HG03159 (cell line): ENCODE results near the gene ZNF674.

Source experiments
- ATAC-seq: cut with Tn5 transposase; IDR thresholded peaks from one replicate; pipeline ENCODE4 v1.9.1; 2021; ENCODE audit warnings: mild to moderate bottlenecking, moderate library complexity; ENCODE audit not compliant: unreplicated experiment

ZNF674 gene

GRCh38 chrX:46545111-46546005 is at the start of gene ZNF674:
Gene ZNF674 (minus strand): TSS chrX:46545421. CDS start chrX:46542087, 3,334 bp downstream.
- peak; percentile 83 for ATAC-seq

GRCh38 chrX:46589977-46590723 is 44.9 kb upstream of the ZNF674 start:
- no peak for ATAC-seq

DNA sequence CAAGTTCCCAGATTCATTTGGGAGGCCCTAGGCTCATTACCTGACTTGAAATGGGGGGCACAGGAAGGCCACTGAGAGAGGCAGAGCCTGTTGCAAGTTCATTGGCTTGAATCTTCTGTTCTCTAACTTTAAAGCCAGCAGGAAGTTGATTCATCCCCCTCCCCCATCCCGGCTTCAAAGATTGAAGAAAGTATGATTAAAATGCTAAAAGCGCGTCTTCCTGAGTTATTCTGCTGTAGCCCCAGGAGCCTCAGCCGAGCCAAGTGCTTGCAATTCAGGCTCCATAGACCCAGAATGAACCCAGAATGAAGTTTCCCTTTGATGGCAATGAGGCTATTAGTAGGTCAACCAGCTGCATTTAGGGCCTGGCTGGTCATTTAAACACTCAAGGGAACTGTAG is 43.0 kb upstream of the ZNF674 start:
- ATAC-seq, result no peak

DNA sequence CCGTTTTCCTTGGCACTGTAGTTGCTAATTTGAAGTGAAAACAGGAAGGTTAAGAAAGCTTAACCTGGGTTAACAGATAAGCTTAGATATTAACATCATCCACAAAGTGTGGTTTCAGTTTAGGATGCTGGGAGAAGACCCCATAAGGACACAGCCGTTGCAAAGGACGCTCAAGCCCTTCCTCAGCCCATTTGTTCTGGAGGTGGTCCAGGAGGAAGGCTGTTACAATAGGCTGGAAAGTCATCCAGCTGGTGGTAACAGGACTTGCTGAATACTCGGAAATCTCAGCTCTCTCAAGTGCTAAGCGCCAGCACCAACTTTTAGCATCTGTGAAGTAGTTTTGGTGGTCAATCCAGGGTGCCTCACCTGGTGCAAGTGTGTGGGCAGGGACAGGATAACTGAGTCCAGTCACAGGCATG is 42.5 kb upstream of the ZNF674 start:
- ATAC-seq, result no peak

GRCh38 chrX:46587158-46587557 is 41.9 kb upstream of the ZNF674 start:
- ATAC-seq, result peak; percentile 69

- ATAC-seq, result no peak
Observed at GRCh38 chrX:46584736-46585135, 39.5 kb upstream of the ZNF674 start.

- ATAC-seq, result no peak
Observed at GRCh38 chrX:46582966-46583365, 37.7 kb upstream of the ZNF674 start.

- no peak for ATAC-seq
Observed at GRCh38 chrX:46582325-46582724, 37.1 kb upstream of the ZNF674 start.

DNA sequence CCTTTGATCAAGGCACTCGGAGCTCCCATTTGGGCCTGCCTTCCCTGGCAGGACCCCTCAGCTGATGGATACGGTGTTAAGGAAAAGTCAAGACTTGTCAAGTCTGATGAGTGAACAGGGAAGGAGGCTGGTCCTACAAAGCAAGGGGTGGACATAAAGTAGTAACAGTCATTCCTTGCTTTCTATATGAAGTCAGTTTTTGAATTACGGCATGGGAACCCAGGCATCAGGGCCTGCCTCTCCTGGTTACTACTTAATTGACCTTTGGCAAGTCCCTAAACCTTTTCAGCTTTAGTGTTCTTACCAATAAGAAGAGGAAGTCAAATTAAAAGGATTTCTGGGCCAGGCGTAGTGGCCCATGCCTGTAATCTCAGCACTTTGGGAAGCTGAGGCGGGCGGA is 35.4 kb upstream of the ZNF674 start:
- ATAC-seq, result no peak

- no peak for ATAC-seq
Observed at GRCh38 chrX:46579250-46579649, 34.0 kb upstream of the ZNF674 start.

DNA sequence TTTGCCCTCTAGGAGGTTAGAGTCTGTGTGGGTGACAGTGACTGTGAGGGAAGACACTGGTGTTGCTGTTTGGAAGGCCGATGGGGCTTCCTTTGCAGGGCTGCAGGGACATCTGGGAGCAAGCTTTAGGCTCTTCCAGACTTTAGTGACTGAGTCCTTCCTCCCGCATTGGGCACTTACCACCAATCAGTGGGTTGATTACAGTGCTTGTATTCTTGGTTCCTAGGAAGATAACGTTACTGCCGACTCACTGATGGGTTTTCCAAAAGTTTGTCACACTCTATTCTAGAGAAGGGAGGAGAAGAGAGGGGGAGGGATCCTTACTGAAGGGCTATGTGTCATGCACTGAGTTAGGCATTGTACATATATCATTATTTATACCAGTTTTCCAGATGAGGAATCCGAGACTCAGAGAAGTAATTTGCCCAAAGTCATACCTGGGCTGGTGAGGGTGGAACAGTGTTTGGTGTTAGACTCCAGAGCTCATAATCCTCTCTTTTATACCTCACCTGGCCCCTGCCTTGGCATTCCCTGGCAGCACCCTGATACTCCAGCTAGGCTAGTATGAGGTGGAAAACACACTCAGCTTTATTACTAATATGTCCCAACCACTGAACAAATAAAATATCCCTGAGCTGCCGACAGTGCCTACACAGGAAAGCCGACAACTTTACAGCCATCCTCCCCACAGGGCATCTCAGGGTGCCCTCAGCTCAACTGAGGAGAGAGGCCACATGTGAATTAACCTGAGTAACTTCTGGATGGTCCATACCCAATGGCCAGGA is 32.2 kb upstream of the ZNF674 start:
- ATAC-seq, result no peak

GRCh38 chrX:46576458-46576857 is 31.2 kb upstream of the ZNF674 start:
- no peak for ATAC-seq

- ATAC-seq, result no peak
Observed at GRCh38 chrX:46575991-46576392, 30.8 kb upstream of the ZNF674 start.

- no peak for ATAC-seq
Observed at GRCh38 chrX:46575586-46575985, 30.4 kb upstream of the ZNF674 start.

- no peak for ATAC-seq
Observed at GRCh38 chrX:46574774-46575381, 29.7 kb upstream of the ZNF674 start.

- peak; percentile 37 for ATAC-seq
Observed at GRCh38 chrX:46573892-46574773, 28.9 kb upstream of the ZNF674 start.

DNA sequence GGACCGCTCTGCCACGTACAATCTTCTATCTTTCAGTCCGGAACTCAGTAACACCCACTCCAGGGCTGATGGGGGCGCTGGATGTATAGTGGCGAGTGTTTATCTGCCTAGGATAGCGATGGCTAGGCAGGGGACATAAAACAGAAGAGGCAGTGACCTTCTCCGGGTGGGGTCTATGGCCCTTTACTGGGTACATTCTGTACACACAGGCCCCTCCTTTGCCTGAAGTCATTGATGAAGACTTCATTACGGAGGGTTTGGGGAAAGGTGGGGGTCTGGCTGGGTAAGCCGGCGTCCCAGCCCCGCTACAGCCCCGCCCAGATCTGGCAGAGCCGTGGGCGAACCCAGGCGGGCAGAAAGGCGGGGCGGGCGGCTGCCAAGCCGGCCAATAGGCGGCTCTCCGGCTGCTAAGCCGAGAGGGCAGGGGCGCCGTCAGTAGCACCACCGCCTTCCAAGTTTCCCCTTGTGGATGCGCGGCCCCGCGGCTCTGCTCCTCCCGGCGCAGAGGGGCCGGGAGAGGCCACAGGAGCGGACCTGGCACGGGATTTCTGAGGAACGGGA is 28.2 kb upstream of the ZNF674 start, which contains the start of gene CHST7:
Gene CHST7, plus strand, starts transcription at position 435 of the 561 bp plus-strand sequence. CDS start 167 bp downstream, outside the sequence.
- peak; percentile 31 for ATAC-seq

GRCh38 chrX:46572340-46572936 is 27.2 kb upstream of the ZNF674 start:
- ATAC-seq, result peak; percentile 42
